PC-3 (cell line): ENCODE measurements around the gene MARK3.

Experiments
- CTCF ChIP-seq: fragments of 300-600 bp; sonication (generic); conservative IDR thresholded peaks from 2 replicates; pipeline ENCODE4 v1.5.1; 2017; ENCODE audit warnings: antibody characterized with exemption, low read depth, mild to moderate bottlenecking, low read length
- EZH2phosphoT487 ChIP-seq: fragments of 300-600 bp; sonication (generic); IDR thresholded peaks from 2 replicates; pipeline ENCODE4 v1.6.1; 2018; ENCODE audit warnings: mild to moderate bottlenecking, antibody characterized with exemption, low read length, borderline replicate concordance

- TF ChIP-seq EZH2phosphoT487 (no peak), CTCF (no peak)
Measured at GRCh38 chr14:103445806-103446205, 60.6 kb downstream of the MARK3 start.
